SK-N-SH (cell line): ENCODE data around the gene RPEL1. TPM values are rescaled to one million over a fixed set of nuclear protein-coding genes. Genes with fewer than 3 reads are reported as not detected.

Source experiments
- CTCF ChIA-PET: fragments of 300-600, 350-600 bp; formaldehyde crosslinking; extraction: SDS; loops from one replicate; lab custom pipeline; 2021; lab: Yijun Ruan, JAX
- POLR2A ChIA-PET: fragments of 350-600 bp; sonication (Branson Sonifier 250); formaldehyde crosslinking; extraction: SDS; loops from one replicate; lab custom pipeline; 2020; ENCODE audit warnings: antibody characterized with exemption, inconsistent platforms; lab: Yijun Ruan, JAX
- DNase-seq: peaks from one replicate; pipeline ENCODE4 v3.0.0; 2012
- H2AFZ ChIP-seq: fragments of 200-600 bp; sonication (generic); 2 replicates; pipeline ENCODE4 v1.8.1; 2016; ENCODE audit warnings: antibody characterized with exemption, mild to moderate bottlenecking, low read depth
- H3F3A ChIP-seq: fragments of 200-600 bp; sonication (generic); replicated peaks from 2 replicates; pipeline ENCODE3; 2016; ENCODE audit warnings: antibody characterized with exemption, mild to moderate bottlenecking; ENCODE audit not compliant: insufficient read depth
- H3K27ac ChIP-seq, 2 experiments: fragments of 200-500 bp in 1 of 2; fragments of 200-600 bp in 1 of 2; sonication (Bioruptor generic) in 1 of 2; sonication (generic), shearing (Covaris generic) in 1 of 2; 2 replicates each; pipeline versions ENCODE4 v1.5.1 to v1.6.1; 2014 to 2016; ENCODE audit warnings: low read depth in 2 of 2, inconsistent platforms in 1 of 2, low read length in 1 of 2, mild to moderate bottlenecking in 1 of 2, mixed read lengths in 1 of 2
- H3K27me3 ChIP-seq: fragments of 200-600 bp; sonication (generic), shearing (Covaris generic); 2 replicates; pipeline ENCODE4 v1.6.1; 2016; ENCODE audit warnings: mixed run types; ENCODE audit not compliant: insufficient read depth
- H3K36me3 ChIP-seq, 2 experiments: fragments of 200-500 bp in 1 of 2; fragments of 200-600 bp in 1 of 2; sonication (Bioruptor generic) in 1 of 2; sonication (generic) in 1 of 2; replicated peaks in 1 of 2; 2 replicates each; pipeline versions ENCODE3 to v1.5.1; 2014 to 2016; ENCODE audit warnings: low read length in 1 of 2, mild to moderate bottlenecking in 1 of 2; ENCODE audit not compliant: insufficient read depth in 2 of 2, control insufficient read depth in 1 of 2
- H3K4me1 ChIP-seq, 2 experiments: fragments of 200-500 bp in 1 of 2; fragments of 200-600 bp in 1 of 2; sonication (Bioruptor generic) in 1 of 2; sonication (generic), shearing (Covaris generic) in 1 of 2; 2 replicates each; pipeline versions ENCODE4 v1.5.1 to v1.6.1; 2014 to 2016; ENCODE audit warnings: low read depth in 1 of 2, low read length in 1 of 2, mixed run types in 1 of 2; ENCODE audit not compliant: insufficient read depth in 2 of 2, control insufficient read depth in 1 of 2
- H3K4me2 ChIP-seq: fragments of 200-600 bp; sonication (generic), shearing (Covaris generic); 2 replicates; pipeline ENCODE4 v1.6.1; 2017; ENCODE audit warnings: mixed run types
- H3K4me3 ChIP-seq, 2 experiments: fragments of 200-500 bp in 1 of 2; fragments of 200-600 bp in 1 of 2; sonication (Bioruptor generic) in 1 of 2; sonication (generic), shearing (Covaris generic) in 1 of 2; 2 replicates each; pipeline versions ENCODE4 v1.5.1 to v1.8.1; 2014 to 2016; ENCODE audit warnings: low read depth in 2 of 2, inconsistent platforms in 1 of 2, low read length in 1 of 2, mild to moderate bottlenecking in 1 of 2, mixed read lengths in 1 of 2, moderate library complexity in 1 of 2
- H3K79me2 ChIP-seq: fragments of 200-600 bp; sonication (generic); 2 replicates; pipeline ENCODE4 v1.8.1; 2017; ENCODE audit warnings: mild to moderate bottlenecking; ENCODE audit not compliant: insufficient read depth
- H3K9ac ChIP-seq: fragments of 200-600 bp; sonication (generic); 2 replicates; pipeline ENCODE4 v1.6.1; 2017; ENCODE audit warnings: mixed run types
- H3K9me2 ChIP-seq: fragments of 200-600 bp; sonication (generic); 2 replicates; pipeline ENCODE4 v1.6.1; 2017; ENCODE audit warnings: mixed run types
- H3K9me3 ChIP-seq: fragments of 200-600 bp; sonication (generic); 2 replicates; pipeline ENCODE4 v1.6.1; 2017; ENCODE audit warnings: mixed run types, mild to moderate bottlenecking, moderate library complexity
- H4K20me1 ChIP-seq: fragments of 200-600 bp; sonication (generic); 2 replicates; pipeline ENCODE4 v1.6.1; 2017; ENCODE audit warnings: mild to moderate bottlenecking, mixed run types; ENCODE audit not compliant: insufficient read depth
- CHD2 ChIP-seq: fragments of 150-350 bp; IDR thresholded peaks from 2 replicates; pipeline ENCODE4 v1.6.1; 2018; ENCODE audit warnings: low read length; ENCODE audit not compliant: partially characterized antibody
- EP300 ChIP-seq, 2 experiments: IDR thresholded peaks; 2 replicates each; pipeline versions ENCODE4 v1.4.0 to v1.6.1; 2012; ENCODE audit warnings: borderline replicate concordance in 1 of 2, low read depth in 1 of 2, low read length in 1 of 2
- EZH2phosphoT487 ChIP-seq: fragments of 200-600 bp; sonication (generic); IDR thresholded peaks from 2 replicates; pipeline ENCODE4 v1.6.1; 2017; ENCODE audit warnings: low read depth, mixed run types, mild to moderate bottlenecking, antibody characterized with exemption, moderate library complexity, borderline replicate concordance
- FOSL2 ChIP-seq: IDR thresholded peaks from 2 replicates; pipeline ENCODE4 v1.4.0; 2012; ENCODE audit warnings: low read depth, mild to moderate bottlenecking, moderate library complexity, borderline replicate concordance
- FOXJ3 ChIP-seq: sonication (generic); formaldehyde crosslinking; IDR thresholded peaks from 2 replicates; pipeline ENCODE4 v1.5.1; 2020; ENCODE audit warnings: mild to moderate bottlenecking, missing genetic modification reagents
- JUND ChIP-seq: IDR thresholded peaks from 2 replicates; pipeline ENCODE4 v1.4.0; 2012
- MEF2A ChIP-seq: IDR thresholded peaks from 2 replicates; pipeline ENCODE4 v1.4.0; 2012; ENCODE audit warnings: low read depth, borderline replicate concordance
- MXI1 ChIP-seq: IDR thresholded peaks from 2 replicates; pipeline ENCODE4 v1.6.1; 2012; ENCODE audit warnings: mild to moderate bottlenecking, low read depth, low read length, improper control_type of control experiment
- NFIC ChIP-seq: IDR thresholded peaks from 2 replicates; pipeline ENCODE4 v1.4.0; 2012; ENCODE audit warnings: borderline replicate concordance
- PBX3 ChIP-seq: IDR thresholded peaks from 2 replicates; pipeline ENCODE4; 2012
- POLR2AphosphoS5 ChIP-seq: IDR thresholded peaks from 2 replicates; pipeline ENCODE4 v1.6.1; 2012; ENCODE audit warnings: low read depth, low read length
- RCOR1 ChIP-seq: fragments of 150-350 bp; IDR thresholded peaks from 2 replicates; pipeline ENCODE4 v1.6.1; 2017; ENCODE audit warnings: antibody characterized with exemption, low read length
- RFX5 ChIP-seq: IDR thresholded peaks from 2 replicates; pipeline ENCODE4 v1.6.1; 2012; ENCODE audit warnings: mild to moderate bottlenecking, improper control_type of control experiment, low read length
- RXRA ChIP-seq: IDR thresholded peaks from 2 replicates; pipeline ENCODE4 v1.4.0; 2012; ENCODE audit warnings: low read depth, mild to moderate bottlenecking, borderline replicate concordance
- TAF1 ChIP-seq: IDR thresholded peaks from 2 replicates; pipeline ENCODE4 v1.6.1; 2012; ENCODE audit warnings: low read depth, mild to moderate bottlenecking, low read length, moderate library complexity, borderline replicate concordance
- TCF12 ChIP-seq: IDR thresholded peaks from 2 replicates; pipeline ENCODE4 v1.4.0; 2012
- TEAD4 ChIP-seq: IDR thresholded peaks from 2 replicates; pipeline ENCODE4 v1.4.0; 2012; ENCODE audit warnings: mild to moderate bottlenecking, borderline replicate concordance; ENCODE audit not compliant: insufficient read depth
- USF1 ChIP-seq: IDR thresholded peaks from 2 replicates; pipeline ENCODE4 v1.4.0; 2012; ENCODE audit warnings: low read depth, borderline replicate concordance
- WGBS: methylation state at CpG from one replicate; pipeline ENCODE4 v1.1.6; 2017; ENCODE audit warnings: low lambda C conversion rate; 5-methylcytosine and 5-hydroxymethylcytosine counted together
- polyA plus RNA-seq, 3 experiments: library from polyadenylated mRNA; depleted of rRNA; stranded (reverse); fragments of >200 nt; gene quantifications; 2 replicates each; pipeline ENCODE4 v1.2.3, GENCODE V29; 2012

The RPEL1 gene
- polyA plus RNA-seq, 1 of the 3 experiments (the other 2 are of a cell fraction) = not detected

GRCh38 chr10:103225939-103226338 lies 19.7 kb upstream of the RPEL1 start:
- Histone ChIP-seq H3K9me3 (no peaks in the 10 kb centered on the region), H3F3A (peaks cover 7% of the 10 kb centered on the region), H4K20me1 (no peaks in the 10 kb centered on the region), H3K9ac (no peak overlapping the region), H3K79me2 (no peaks in the 10 kb centered on the region), H2AFZ (no peak overlapping the region), H3K4me1 (peaks cover 0 to 8% of the 10 kb centered on the region in 2 experiments; a peak in 1 of 4 replicates), H3K4me3 (no peak overlapping the region), H3K36me3 (no peaks in the 10 kb centered on the region), H3K9me2 (no peaks in the 10 kb centered on the region), H3K27ac (no peak overlapping the region), H3K4me2 (no peak overlapping the region), H3K27me3 (no peaks in the 10 kb centered on the region)
- ChIA-PET CTCF (interaction anchor here (0.7 kb wide), 1 partner anchor 323 kb away, joined by 3 read pairs; no protein-coding TSS in a partner anchor), POLR2A (no interaction called here)
- DNase-seq = no peak
- no peak for TF ChIP-seq RCOR1

- Histone ChIP-seq H3K4me2 (no peak overlapping the region), H3K27ac (no peak overlapping the region), H3K9ac (no peak overlapping the region), H3K9me3 (no peaks in the 10 kb centered on the region), H2AFZ (no peak overlapping the region), H3K4me1 (peaks cover 0 to 18% of the 10 kb centered on the region in 2 experiments; a peak in 1 of 4 replicates), H3K27me3 (no peaks in the 10 kb centered on the region), H3K4me3 (no peak overlapping the region), H3K9me2 (no peaks in the 10 kb centered on the region), H4K20me1 (no peaks in the 10 kb centered on the region), H3K79me2 (no peaks in the 10 kb centered on the region), H3K36me3 (no peaks in the 10 kb centered on the region), H3F3A (peaks cover 20% of the 10 kb centered on the region)
- ChIA-PET POLR2A (no interaction called here), CTCF (interaction anchor here (1.3 to 3.5 kb wide), 2 partner anchors 17 to 22 kb away, joined by 3 to 11 read pairs; no protein-coding TSS in a partner anchor)
- TF ChIP-seq JUND = no peak
- TF ChIP-seq FOXJ3 = no peak
- no peak for TF ChIP-seq FOSL2
- no peak for TF ChIP-seq EZH2phosphoT487
- 88% methylated on average over 1 of the region's 1 CpG for WGBS
- no peak for DNase-seq
Observed at GRCh38 chr10:103227416-103227815, 18.3 kb upstream of the RPEL1 start.

GRCh38 chr10:103231047-103231551 lies 14.6 kb upstream of the RPEL1 start:
- Histone ChIP-seq H3K4me1 (peaks cover 0 to 18% of the 10 kb centered on the region in 2 experiments; a peak in 1 of 4 replicates), H3K27me3 (no peaks in the 10 kb centered on the region), H3K36me3 (no peaks in the 10 kb centered on the region), H3K9me2 (no peaks in the 10 kb centered on the region), H4K20me1 (no peaks in the 10 kb centered on the region), H3K9ac (peak overlapping the region; percentile 60), H2AFZ (peak overlapping the region; percentile 23; the same call in 1 of the 2 replicates), H3K9me3 (no peaks in the 10 kb centered on the region), H3K79me2 (no peaks in the 10 kb centered on the region), H3K4me2 (peak overlapping the region; percentile 23; the same call in 1 of the 2 replicates), H3F3A (peaks cover 29% of the 10 kb centered on the region), H3K4me3 (no peak overlapping the region), H3K27ac (peak overlapping the region; percentile 64 to 91; a peak in 3 of 4 replicates)
- POLR2A ChIA-PET = no interaction called here
- TF ChIP-seq TEAD4 = peak; percentile 98
- TF ChIP-seq CHD2 = no peak
- no peak for TF ChIP-seq USF1
- TF ChIP-seq MEF2A = peak; percentile 98
- TF ChIP-seq POLR2AphosphoS5 = peak; percentile 80
- peak; percentile 88 for TF ChIP-seq TCF12
- peak; percentile 62; the same call in 1 of the 2 replicates for TF ChIP-seq RXRA
- peak in 1 of 2 experiments; percentile 88; a peak in 1 of 4 replicates for TF ChIP-seq EP300 (IDR thresholded peaks at IDR 0.05; ENCODE audit: borderline replicate concordance in 1 of 2, low read depth in 1 of 2, low read length in 1 of 2)
- TF ChIP-seq PBX3 = peak; percentile 77
- no peak for TF ChIP-seq MXI1
- peak; percentile 67; the same call in 1 of the 2 replicates for TF ChIP-seq NFIC
- peak; percentile 83 for TF ChIP-seq JUND
- peak; percentile 84 for TF ChIP-seq FOSL2
- TF ChIP-seq TAF1 = peak; percentile 22; the same call in 1 of the 2 replicates
- no peak for TF ChIP-seq RFX5
- 24% methylated on average over 4 of the region's 4 CpGs for WGBS
- CTCF ChIA-PET = interaction anchor here (0.6 to 1.5 kb wide), 2 partner anchors 13 to 83 kb away, joined by 3 to 4 read pairs; no protein-coding TSS in a partner anchor
- DNase-seq = no peak
